Progenitor cell of endocrine pancreas (in vitro differentiated cells): Measurements from ENCODE around the gene EAF2. TPM values are rescaled to one million over a fixed set of nuclear protein-coding genes. Genes with fewer than 3 reads are reported as not detected.
A peak's percentile ranks its signal among the peaks of the same experiment; 100 is the strongest.

Source experiments
- DNase-seq: peaks from one replicate; pipeline ENCODE4 v3.0.0; 2021; ENCODE audit warnings: low spot score; ENCODE audit not compliant: unreplicated experiment
- H3K27ac Mint-ChIP-seq: 2 replicates; pipeline ENCODE4 v1.8.0; 2021; ENCODE audit warnings: mild to moderate bottlenecking, moderate library complexity, mixed read lengths
- H3K27me3 Mint-ChIP-seq: 2 replicates; pipeline ENCODE4 v1.8.0; 2021; ENCODE audit warnings: mixed read lengths
- H3K36me3 Mint-ChIP-seq: 2 replicates; pipeline ENCODE4 v1.8.0; 2022; ENCODE audit warnings: mixed read lengths; ENCODE audit not compliant: insufficient read depth
- H3K4me1 Mint-ChIP-seq: 2 replicates; pipeline ENCODE4 v1.8.0; 2021; ENCODE audit warnings: low read depth, mixed read lengths
- H3K4me3 Mint-ChIP-seq: 2 replicates; pipeline ENCODE4 v1.8.0; 2021; ENCODE audit warnings: low read depth, mild to moderate bottlenecking, moderate library complexity, mixed read lengths
- H3K9me3 Mint-ChIP-seq: 2 replicates; pipeline ENCODE4 v1.8.0; 2021; ENCODE audit warnings: low read depth, mixed read lengths
- CTCF ChIP-seq: fragments of 200-600 bp; sonication (generic); IDR thresholded peaks from one replicate; pipeline ENCODE4 v1.5.0; 2021; ENCODE audit warnings: antibody characterized with exemption, mild to moderate bottlenecking; ENCODE audit not compliant: unreplicated experiment
- total RNA-seq: library from RNA; stranded (reverse); gene quantifications from 2 replicates; pipeline ENCODE4 v1.2.1, GENCODE V29; 2021

The EAF2 gene
- total RNA-seq, 1 donor from 2014 or later, result 7.0 TPM

DNA sequence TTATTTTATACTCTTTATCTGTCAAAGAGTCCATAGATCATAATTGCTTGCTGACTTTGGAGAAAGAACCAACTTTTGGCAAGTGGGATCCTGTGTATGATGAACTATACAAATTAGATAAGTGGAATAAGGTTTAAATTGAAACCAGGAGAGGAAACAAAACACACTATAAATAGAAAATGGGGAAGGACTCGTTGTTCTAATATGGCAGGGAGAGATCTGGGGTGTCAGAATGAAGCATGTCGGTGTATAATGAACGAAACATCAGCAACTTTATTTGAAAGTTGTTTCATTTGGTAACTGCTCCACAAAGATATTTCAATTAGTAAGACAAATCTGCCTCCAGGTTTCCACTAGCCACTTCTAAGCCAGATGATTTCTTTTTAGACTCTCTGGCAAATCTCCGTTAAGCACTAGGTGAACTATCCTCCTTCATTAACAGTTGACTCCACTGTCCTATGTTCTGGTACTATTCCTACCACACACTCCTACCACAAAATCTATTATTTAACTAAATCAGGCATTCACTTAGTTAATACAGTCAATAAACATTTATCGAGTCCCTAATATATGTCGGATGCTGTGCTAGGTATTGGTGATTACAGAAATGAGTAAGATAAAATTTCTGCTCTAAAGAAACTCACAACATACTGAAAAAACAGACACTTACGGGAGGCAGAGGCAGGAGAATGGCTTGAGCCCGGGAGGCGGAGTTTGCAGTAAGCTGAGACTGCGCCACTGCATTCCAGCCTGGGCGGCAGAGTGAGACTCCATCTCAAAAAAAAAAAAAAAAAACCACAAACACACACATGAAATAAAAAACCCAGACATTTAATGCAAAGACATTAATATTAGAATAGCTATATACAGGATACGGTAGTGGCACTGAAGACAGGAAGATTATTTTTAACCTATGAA, 79.3 kb downstream of the EAF2 start:
- Mint-ChIP-seq H3K27ac (peak overlapping the region; percentile 73), H3K27me3 (peaks cover 6% of the 10 kb centered on the region), H3K4me3 (no peak overlapping the region), H3K9me3 (no peaks in the 10 kb centered on the region), H3K4me1 (peaks cover 15% of the 10 kb centered on the region), H3K36me3 (peaks cover 4% of the 10 kb centered on the region)
- DNase-seq, result no peak
- TF ChIP-seq CTCF, result no peak

DNA sequence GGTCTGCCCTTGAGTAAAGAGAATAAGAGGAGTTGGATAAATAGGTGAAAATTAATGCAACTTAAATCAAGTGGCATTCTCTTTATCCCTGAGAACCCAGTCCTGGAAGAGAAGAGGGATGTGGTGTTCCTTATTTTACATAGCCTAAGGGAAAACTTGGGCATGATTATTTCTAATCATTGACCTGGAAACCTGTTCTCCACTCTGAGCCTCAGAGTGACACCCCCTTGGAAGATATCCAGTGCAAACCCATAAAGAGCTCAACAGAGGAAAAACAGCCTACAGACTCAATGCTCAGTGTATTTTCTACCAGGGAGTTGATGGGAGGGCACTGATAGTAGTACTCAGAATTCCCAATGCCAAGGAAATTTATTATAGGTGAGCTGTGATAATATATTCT, 81.2 kb downstream of the EAF2 start:
- Mint-ChIP-seq H3K27ac (no peak overlapping the region), H3K36me3 (peaks cover 5% of the 10 kb centered on the region), H3K4me1 (peaks cover 16% of the 10 kb centered on the region), H3K27me3 (peaks cover 13% of the 10 kb centered on the region), H3K9me3 (peaks cover 7% of the 10 kb centered on the region), H3K4me3 (no peak overlapping the region)
- no peak for TF ChIP-seq CTCF
- DNase-seq, result no peak

DNA sequence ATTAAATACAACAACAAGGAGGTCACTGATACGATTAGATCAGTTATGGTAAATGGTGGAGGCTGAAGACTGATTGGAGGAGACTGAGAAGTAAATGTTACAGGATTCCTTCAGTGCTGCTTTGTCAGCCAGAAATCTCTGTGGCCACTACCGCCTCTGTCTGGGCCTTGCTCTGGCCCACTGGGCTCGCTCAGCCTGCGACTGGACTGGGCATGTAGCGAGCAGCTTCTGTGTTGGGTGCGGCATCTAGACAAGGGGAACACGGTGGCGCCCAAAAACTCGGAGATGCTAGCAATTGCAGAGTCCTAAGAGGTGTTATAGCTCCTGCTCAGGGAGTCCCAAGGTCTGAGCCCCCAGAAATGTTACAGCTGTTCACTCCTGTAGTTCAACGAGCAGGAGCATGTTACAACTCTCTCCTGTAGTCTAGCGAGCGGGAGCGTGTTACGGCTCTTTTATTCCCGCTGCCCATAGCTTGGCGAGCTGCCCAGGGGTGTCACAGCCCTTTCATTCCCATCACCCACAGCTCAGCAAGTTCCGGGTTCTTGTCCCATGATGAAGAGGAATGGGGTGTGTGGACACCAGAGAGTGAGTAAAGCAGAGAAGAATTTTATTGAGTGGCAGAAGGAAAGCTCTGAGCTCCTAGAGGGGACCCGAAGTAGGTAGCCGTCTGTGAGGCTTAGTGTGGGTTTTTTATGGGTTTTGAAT, 83.9 kb downstream of the EAF2 start:
- H3K27me3 Mint-ChIP-seq, result peaks cover 17% of the 10 kb centered on the region
- no peak overlapping the region for H3K4me3 Mint-ChIP-seq
- DNase-seq, result no peak
- H3K4me1 Mint-ChIP-seq, result peaks cover 30% of the 10 kb centered on the region
- H3K27ac Mint-ChIP-seq, result no peak overlapping the region
- TF ChIP-seq CTCF, result no peak
- H3K36me3 Mint-ChIP-seq, result peaks cover 5% of the 10 kb centered on the region
- H3K9me3 Mint-ChIP-seq, result peaks cover 7% of the 10 kb centered on the region

DNA sequence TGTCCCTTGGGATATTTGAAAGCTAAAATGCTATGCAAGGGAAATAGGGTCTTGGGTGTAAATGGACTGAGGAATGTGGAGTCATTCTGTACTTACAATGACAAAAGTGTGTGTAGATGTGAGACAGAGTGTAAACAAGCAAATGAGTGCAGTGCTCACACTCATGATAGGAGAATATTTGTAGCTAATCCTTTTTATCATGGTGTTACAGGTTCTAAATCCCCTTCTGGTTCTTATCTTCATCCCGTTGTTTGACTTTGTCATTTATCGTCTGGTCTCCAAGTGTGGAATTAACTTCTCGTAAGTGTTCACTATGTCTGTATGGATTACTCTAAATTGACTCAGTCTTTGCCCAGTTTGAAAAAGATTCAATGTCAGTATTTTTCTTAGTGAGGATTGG, 89.7 kb downstream of the EAF2 start:
- H3K4me1 Mint-ChIP-seq, result peaks cover 34% of the 10 kb centered on the region
- peaks cover 8% of the 10 kb centered on the region for H3K36me3 Mint-ChIP-seq
- H3K4me3 Mint-ChIP-seq, result no peak overlapping the region
- H3K27me3 Mint-ChIP-seq, result peaks cover 11% of the 10 kb centered on the region
- H3K27ac Mint-ChIP-seq, result peak overlapping the region; percentile 72
- peaks cover 6% of the 10 kb centered on the region for H3K9me3 Mint-ChIP-seq
- no peak for DNase-seq
- no peak for TF ChIP-seq CTCF

DNA sequence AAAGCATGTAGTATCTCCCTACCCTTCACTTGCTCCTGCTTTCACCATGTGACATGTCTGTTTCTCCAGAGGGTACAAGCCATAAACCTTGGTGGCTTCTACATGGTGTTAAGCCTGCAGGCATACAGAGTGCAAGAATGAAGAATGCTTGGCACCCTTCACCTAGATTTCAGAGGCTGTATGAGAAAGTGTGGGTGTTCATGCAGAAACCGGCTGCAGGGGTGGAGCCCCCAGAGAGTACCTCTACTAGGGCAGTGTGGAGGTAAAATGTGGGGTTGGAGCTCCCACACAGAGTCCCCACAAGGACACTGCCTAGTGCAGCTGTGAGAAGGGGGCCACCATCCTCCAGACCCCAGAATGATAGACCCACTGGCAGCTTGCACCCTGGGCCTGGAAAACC, 91.4 kb downstream of the EAF2 start:
- no peak for DNase-seq
- no peak for TF ChIP-seq CTCF
- H3K36me3 Mint-ChIP-seq, result peaks cover 9% of the 10 kb centered on the region
- no peaks in the 10 kb centered on the region for H3K9me3 Mint-ChIP-seq
- H3K27ac Mint-ChIP-seq, result no peak overlapping the region
- H3K4me1 Mint-ChIP-seq, result peaks cover 32% of the 10 kb centered on the region
- peaks cover 9% of the 10 kb centered on the region for H3K27me3 Mint-ChIP-seq
- no peak overlapping the region for H3K4me3 Mint-ChIP-seq
